GM18951 (cell line): Measurements from ENCODE around the gene SOST.
"Not testable (repeated sequence)": the region's sequence is repeated elsewhere in the genome, so short reads cannot be mapped to it uniquely, and the experiment has no call there.

Source experiments
- POLR2A ChIP-seq: IDR thresholded peaks from 4 replicates; pipeline ENCODE4 v1.6.1; 2011; ENCODE audit warnings: mild to moderate bottlenecking; ENCODE audit not compliant: insufficient read length, insufficient read depth; ENCODE audit errors: extremely low read depth
- in situ Hi-C: fragments of 300-500 bp; cut with MboI; formaldehyde crosslinking; loops from one replicate; pipeline ENCODE4 v1.12.0; 2022; ENCODE audit warnings: low sequenced_read_pairs, mixed read lengths, inconsistent platforms; ENCODE audit not compliant: unreplicated experiment

SOST gene

GRCh38 chr17:43758497-43759174 lies at the start of gene SOST:
TSS of gene SOST (minus strand) at chr17:43758791. CDS start at chr17:43758741, 50 bp downstream.
- in situ Hi-C loops: no loop called here
- TF ChIP-seq POLR2A: no peak

GRCh38 chr17:43808076-43808475 lies 49.5 kb upstream of the SOST start:
- in situ Hi-C loops: no loop called here
- TF ChIP-seq POLR2A: no peak

GRCh38 chr17:43805117-43805516 lies 46.5 kb upstream of the SOST start:
- no peak for TF ChIP-seq POLR2A
- in situ Hi-C loops: no loop called here

- no peak for TF ChIP-seq POLR2A
- in situ Hi-C loops: no loop called here
These were observed 45.2 kb upstream of the SOST start for GRCh38 chr17:43803758-43804157.

- in situ Hi-C loops: no loop called here
- no peak for TF ChIP-seq POLR2A
These were observed 43.3 kb upstream of the SOST start for GRCh38 chr17:43801844-43802243.

- TF ChIP-seq POLR2A: no peak
- in situ Hi-C loops: no loop called here
These were observed 42.1 kb upstream of the SOST start for GRCh38 chr17:43800736-43801135.

DNA sequence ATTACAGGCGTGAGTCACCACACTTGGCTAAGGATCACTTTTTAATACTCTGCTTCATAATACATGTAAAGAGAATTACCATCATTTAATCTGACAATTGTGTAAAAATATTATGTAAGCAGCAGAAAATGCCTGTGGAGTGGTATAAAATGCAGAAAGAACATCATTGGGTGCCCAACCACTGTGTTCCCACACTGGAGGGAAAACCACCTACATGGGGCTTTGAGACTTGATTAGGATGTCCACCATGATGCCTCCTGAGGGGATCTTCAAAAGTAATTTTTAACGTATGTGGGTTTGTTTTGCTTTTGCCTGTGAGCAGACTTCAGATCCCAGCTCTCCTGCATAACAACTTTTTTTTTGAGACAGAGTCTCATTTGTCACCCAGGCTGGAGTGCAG lies 40.5 kb upstream of the SOST start:
- TF ChIP-seq POLR2A: no peak
- in situ Hi-C loops: no loop called here

- in situ Hi-C loops: not testable (repeated sequence)
These were observed 39.4 kb upstream of the SOST start for GRCh38 chr17:43798024-43798423.

GRCh38 chr17:43792668-43793067 lies 34.1 kb upstream of the SOST start:
- in situ Hi-C loops: not testable (repeated sequence)

GRCh38 chr17:43791589-43791988 lies 33.0 kb upstream of the SOST start:
- in situ Hi-C loops: no loop called here
- TF ChIP-seq POLR2A: no peak

DNA sequence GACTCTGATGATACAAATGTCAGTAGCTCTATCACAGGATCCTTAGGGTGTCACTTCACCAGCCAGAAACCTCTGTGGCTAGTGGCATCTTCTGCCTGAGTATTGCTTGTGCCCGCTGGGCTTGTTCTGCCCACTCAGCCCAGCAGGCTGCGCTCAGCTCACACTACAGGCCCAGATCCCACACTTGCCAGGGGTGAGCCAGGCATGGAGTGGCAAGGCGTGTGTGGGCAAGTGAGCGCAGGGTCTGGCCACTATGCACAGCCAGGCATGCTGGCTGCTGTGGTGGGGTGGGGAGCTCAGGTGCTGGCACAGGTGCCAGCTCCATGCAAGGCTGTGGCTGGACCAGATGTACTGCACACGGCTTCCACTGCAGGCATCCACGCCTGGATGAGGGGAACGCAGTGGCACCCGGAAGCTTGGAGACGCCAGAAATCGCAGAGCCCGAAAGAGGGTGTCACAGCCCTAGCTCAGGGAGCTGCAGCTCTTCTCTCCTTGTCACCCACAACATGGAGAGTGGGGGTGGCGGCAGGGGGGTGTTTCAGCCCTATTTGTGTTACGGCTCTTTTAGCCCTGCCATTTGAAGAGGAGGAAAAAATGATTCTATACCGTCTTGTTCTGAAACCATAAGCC lies 31.8 kb upstream of the SOST start:
- no peak for TF ChIP-seq POLR2A
- in situ Hi-C loops: no loop called here

DNA sequence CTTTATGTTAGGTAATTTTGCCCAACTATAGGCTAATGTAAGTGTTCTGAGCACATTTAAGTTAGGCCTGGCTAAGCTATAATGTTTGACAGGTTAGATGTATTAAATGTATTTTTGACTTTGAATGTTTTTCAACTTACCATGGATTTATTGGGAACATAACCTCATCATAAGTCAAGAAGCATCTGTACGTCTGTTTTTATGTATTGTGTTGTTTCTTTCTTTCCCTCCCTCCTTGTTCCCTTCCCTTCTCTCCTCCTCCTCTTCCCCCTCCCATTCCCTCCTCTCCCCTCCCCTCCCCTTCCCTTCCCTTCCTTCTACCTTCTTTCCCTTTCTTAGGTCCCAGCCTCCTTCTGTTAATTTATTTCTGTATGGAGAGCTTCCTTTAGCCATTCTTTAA lies 30.9 kb upstream of the SOST start:
- in situ Hi-C loops: no loop called here
- no peak for TF ChIP-seq POLR2A

- TF ChIP-seq POLR2A: no peak
- in situ Hi-C loops: no loop called here
These were observed 29.9 kb upstream of the SOST start for GRCh38 chr17:43788540-43788939.

DNA sequence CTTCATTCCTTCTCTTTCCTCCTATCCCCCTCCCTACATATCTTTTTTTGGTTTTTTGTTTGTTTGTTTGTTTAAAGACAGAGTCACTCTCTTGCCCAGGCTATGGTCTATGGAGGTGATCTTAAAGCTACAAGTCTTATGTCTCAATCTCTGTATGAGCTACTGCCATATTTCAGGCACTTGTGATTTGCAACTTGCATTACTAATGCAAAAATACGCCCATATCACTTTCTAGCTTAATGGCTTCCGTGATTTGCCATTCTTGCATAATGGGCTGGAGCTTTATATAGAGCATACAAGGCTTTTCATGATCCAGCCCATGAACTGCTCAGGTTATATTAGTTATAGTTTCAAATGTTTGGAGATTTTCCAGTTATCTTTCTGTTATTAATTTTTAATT lies 29.1 kb upstream of the SOST start:
- in situ Hi-C loops: no loop called here
- TF ChIP-seq POLR2A: no peak
